Transverse colon (tissue), 4 donors: ENCODE measurements around the gene MAFF. TPM values are rescaled to one million over a fixed set of nuclear protein-coding genes. Genes with fewer than 3 reads are reported as not detected.

Source experiments
- DNase-seq: peaks from one replicate; pipeline ENCODE4 v3.0.0-alpha.2; 2019
- H3K27ac ChIP-seq, 4 donors: fragments of 200-600 bp; sonication (generic); 2 replicates each; pipeline ENCODE4 v1.5.1; 2016 to 2018; ENCODE audit warnings: inconsistent platforms in 4 of 4
- H3K27me3 ChIP-seq: fragments of 200-600 bp; sonication (generic); 2 replicates; pipeline ENCODE4 v1.5.1; 2017; ENCODE audit warnings: inconsistent platforms
- H3K36me3 ChIP-seq, 4 donors: fragments of 200-600 bp; sonication (generic); 2 replicates each; pipeline ENCODE4 v1.5.1; 2017 to 2019; ENCODE audit warnings: inconsistent platforms in 4 of 4
- H3K4me1 ChIP-seq, 4 donors: fragments of 200-600 bp; sonication (generic); 2 replicates each; pipeline ENCODE4 v1.5.1; 2017 to 2020; ENCODE audit warnings: inconsistent platforms in 4 of 4
- H3K4me3 ChIP-seq, 4 donors: fragments of 200-600 bp; sonication (generic); 1 replicate in 1 of 4; 2 replicates in 3 of 4; pipeline versions ENCODE4 v1.5.1 to v1.6.1; 2017 to 2019; ENCODE audit warnings: inconsistent platforms in 4 of 4
- H3K9me3 ChIP-seq, 2 donors: fragments of 200-600 bp; sonication (generic); 2 replicates each; pipeline ENCODE4 v1.5.1; 2017 to 2019; ENCODE audit warnings: inconsistent platforms in 2 of 2
- CTCF ChIP-seq, 5 experiments: fragments of 200-600 bp in 3 of 5; fragments of 450-650 bp in 2 of 5; sonication (generic) in 3 of 5; IDR thresholded peaks; 1 replicate in 2 of 5; 2 replicates in 3 of 5; pipeline ENCODE4 v1.5.1; 2016 to 2017; ENCODE audit warnings: antibody characterized with exemption in 5 of 5, inconsistent platforms in 3 of 5, mild to moderate bottlenecking in 2 of 5, moderate library complexity in 1 of 5
- EP300 ChIP-seq: sonication (generic); formaldehyde crosslinking; IDR thresholded peaks from one replicate; pipeline ENCODE4 v1.6.1; 2017; ENCODE audit warnings: antibody characterized with exemption, low read depth
- POLR2A ChIP-seq: fragments of 450-650 bp; IDR thresholded peaks from one replicate; pipeline ENCODE4 v1.6.1; 2016; ENCODE audit warnings: antibody characterized with exemption, mild to moderate bottlenecking, moderate library complexity
- POLR2AphosphoS5 ChIP-seq, 3 donors: sonication (generic); formaldehyde crosslinking; IDR thresholded peaks; one replicate each; pipeline ENCODE4 v1.6.1; 2016; ENCODE audit warnings: antibody characterized with exemption in 3 of 3
- WGBS, 2 donors: methylation state at CpG; one replicate each; pipeline ENCODE4 v1.1.5; 2018; ENCODE audit warnings: low coverage in 1 of 2; 5-methylcytosine and 5-hydroxymethylcytosine counted together
- in situ Hi-C, 4 donors: fragments of 200-750 bp; cut with MboI; loops; one replicate each; pipeline versions ENCODE4 v1.15.0 to v1.15.1; 2017; ENCODE audit warnings: low sequenced_read_pairs in 3 of 4, low pct_ligation_motif_present in 1 of 4, low pct_unique_long_range_greater_than_20kb in 1 of 4
- intact Hi-C: fragments of 100-400 bp; cut with DNase I; formaldehyde crosslinking; loops from one replicate; pipeline ENCODE4 v1.15.1; 2023; ENCODE audit warnings: low total_unique reads
- total RNA-seq, 4 donors: library from RNA; depleted of rRNA; stranded (reverse); fragments of >200 nt; gene quantifications; one replicate each; pipeline ENCODE4 v1.1.0, GENCODE V29; 2016

Gene MAFF
- total RNA-seq, 4 donors from 2014 or later, result 3.8 to 30.3 (median 22.0) TPM

GRCh38 chr22:38215156-38216038 lies 13.6 kb downstream of the MAFF start:
- WGBS, 2 donors, result 86 to 96% methylated on average over 4 to 11 of the region's 11 CpGs
- intact Hi-C loops, result no loop called here
- H3K4me3 ChIP-seq, result no peak overlapping the region
- TF ChIP-seq CTCF (IDR thresholded peaks at IDR 0.05) (no peak), EP300 (no peak), POLR2A (no peak), POLR2AphosphoS5 (IDR thresholded peaks at IDR 0.05) (no peak)
- H3K36me3 ChIP-seq, result no peaks in the 10 kb centered on the region
- H3K4me1 ChIP-seq, result peaks cover 22 to 34% (median 26%) of the 10 kb centered on the region in 4 donors
- no peaks in the 10 kb centered on the region for H3K9me3 ChIP-seq
- no peaks in the 10 kb centered on the region for H3K27me3 ChIP-seq
- DNase-seq, result no peak
- peak overlapping the region in 3 of 4 donors; percentile 16 to 56 (median 50) for H3K27ac ChIP-seq
- in situ Hi-C loops, result no loop called here

GRCh38 chr22:38218661-38219622 lies 17.1 kb downstream of the MAFF start:
- intact Hi-C loops (no loop called here), in situ Hi-C loops (no loop called here)
- peaks cover 22 to 34% (median 28%) of the 10 kb centered on the region in 4 donors for H3K4me1 ChIP-seq
- no peaks in the 10 kb centered on the region for H3K9me3 ChIP-seq
- no peaks in the 10 kb centered on the region for H3K27me3 ChIP-seq
- peak overlapping the region; percentile 75 to 89 (median 83) for H3K27ac ChIP-seq
- H3K4me3 ChIP-seq, result no peak overlapping the region
- DNase-seq, result peak; percentile 89
- TF ChIP-seq POLR2AphosphoS5 (IDR thresholded peaks at IDR 0.05), result peak; percentile 73 to 81 (median 80)
- peak; percentile 56 for TF ChIP-seq EP300
- TF ChIP-seq POLR2A, result no peak
- WGBS, 2 donors, result 40 to 75% methylated on average over 2 to 10 of the region's 25 CpGs
- H3K36me3 ChIP-seq, result no peaks in the 10 kb centered on the region

- intact Hi-C loops, result no loop called here
- WGBS, 2 donors, result 73% methylated on average over 10 of the region's 10 CpGs; no CpG with 5 or more reads in 1 of the 2 donors
- Histone ChIP-seq H3K27ac (peak overlapping the region; percentile 75 to 89 (median 83)), H3K27me3 (no peaks in the 10 kb centered on the region), H3K4me3 (no peak overlapping the region), H3K4me1 (peaks cover 18 to 34% (median 22%) of the 10 kb centered on the region in 4 donors), H3K36me3 (peaks cover 0 to 3% (median 1%) of the 10 kb centered on the region in 4 donors), H3K9me3 (no peaks in the 10 kb centered on the region)
- TF ChIP-seq POLR2A, result no peak
- TF ChIP-seq CTCF (IDR thresholded peaks at IDR 0.05), result no peak
- no peak for TF ChIP-seq EP300
- TF ChIP-seq POLR2AphosphoS5 (IDR thresholded peaks at IDR 0.05), result no peak
- DNase-seq, result no peak
- in situ Hi-C loops, result no loop called here
Observed at GRCh38 chr22:38219632-38220031, 17.8 kb downstream of the MAFF start.

GRCh38 chr22:38220163-38220562 lies 18.4 kb downstream of the MAFF start:
- 85% methylated on average over 8 of the region's 8 CpGs; no CpG with 5 or more reads in 1 of the 2 donors for WGBS, 2 donors
- Histone ChIP-seq H3K27me3 (no peaks in the 10 kb centered on the region), H3K4me3 (no peak overlapping the region), H3K9me3 (no peaks in the 10 kb centered on the region), H3K4me1 (peaks cover 18 to 34% (median 20%) of the 10 kb centered on the region in 4 donors), H3K27ac (peak overlapping the region; percentile 75 to 89 (median 83)), H3K36me3 (peaks cover 0 to 8% (median 3%) of the 10 kb centered on the region in 4 donors)
- in situ Hi-C loops, result no loop called here
- intact Hi-C loops, result no loop called here
- no peak for DNase-seq
- TF ChIP-seq EP300 (no peak), CTCF (IDR thresholded peaks at IDR 0.05) (no peak), POLR2AphosphoS5 (IDR thresholded peaks at IDR 0.05) (no peak), POLR2A (no peak)
